Prostate gland (tissue), 2 donors: ENCODE results near the gene ZRANB3. TPM values are rescaled to one million over a fixed set of nuclear protein-coding genes. Genes with fewer than 3 reads are reported as not detected.
"Not testable (repeated sequence)": the region's sequence is repeated elsewhere in the genome, so short reads cannot be mapped to it uniquely, and the experiment has no call there.

Experiments used
- DNase-seq: peaks from one replicate; pipeline ENCODE4 v3.0.0-alpha.2; 2019; ENCODE audit warnings: low spot score
- H3K27ac ChIP-seq, 2 donors: fragments of 200-600 bp; sonication (generic); 2 replicates each; pipeline ENCODE4 v1.5.1; 2017 to 2019
- H3K27me3 ChIP-seq: fragments of 200-600 bp; sonication (generic); replicated peaks from 2 replicates; pipeline ENCODE4 v1.5.1; 2019; ENCODE audit not compliant: insufficient read depth
- H3K36me3 ChIP-seq, 2 donors: fragments of 200-600 bp; sonication (generic); 1 replicate in 1 of 2; 2 replicates in 1 of 2; pipeline versions ENCODE4 v1.5.1 to v1.8.1; 2017 to 2019
- H3K4me1 ChIP-seq: fragments of 200-600 bp; sonication (generic); replicated peaks from 2 replicates; pipeline ENCODE4 v1.5.1; 2019
- H3K4me3 ChIP-seq, 2 donors: fragments of 200-600 bp; sonication (generic); 2 replicates each; pipeline ENCODE4 v1.5.1; 2017 to 2019
- H3K9me3 ChIP-seq: fragments of 200-600 bp; sonication (generic); 2 replicates; pipeline ENCODE4 v1.5.1; 2017
- CTCF ChIP-seq, 4 experiments: fragments of 200-600 bp in 2 of 4; fragments of 450-650 bp in 2 of 4; sonication (generic) in 2 of 4; IDR thresholded peaks; 1 replicate in 3 of 4; 2 replicates in 1 of 4; pipeline ENCODE4 v1.5.1; 2016 to 2019; ENCODE audit warnings: antibody characterized with exemption in 4 of 4, mild to moderate bottlenecking in 2 of 4, moderate library complexity in 2 of 4
- POLR2A ChIP-seq: fragments of 450-650 bp; IDR thresholded peaks from one replicate; pipeline ENCODE4 v1.6.1; 2016; ENCODE audit warnings: antibody characterized with exemption, mild to moderate bottlenecking
- POLR2AphosphoS5 ChIP-seq: sonication (generic); formaldehyde crosslinking; IDR thresholded peaks from one replicate; pipeline ENCODE4 v1.6.1; 2017; ENCODE audit warnings: antibody characterized with exemption
- WGBS: methylation state at CpG from one replicate; pipeline ENCODE4 v1.1.5; 2018; 5-methylcytosine and 5-hydroxymethylcytosine counted together
- intact Hi-C: fragments of 100-400 bp; cut with DNase I; formaldehyde crosslinking; loops from one replicate; pipeline ENCODE4 v1.14.2; 2022
- total RNA-seq, 2 donors: library from RNA; depleted of rRNA; stranded (reverse); fragments of >200 nt; gene quantifications; one replicate each; pipeline ENCODE4 v1.1.0, GENCODE V29; 2016

The ZRANB3 gene
- total RNA-seq, 2 donors from 2014 or later: 5.1 to 11.1 TPM

- WGBS: 98% methylated on average over 1 of the region's 1 CpG
- DNase-seq: no peak
- TF ChIP-seq CTCF (IDR thresholded peaks at IDR 0.05) (no peak), POLR2A (no peak), POLR2AphosphoS5 (no peak)
- Histone ChIP-seq H3K4me1 (no peaks in the 10 kb centered on the region), H3K9me3 (no peaks in the 10 kb centered on the region), H3K27me3 (no peaks in the 10 kb centered on the region), H3K27ac (no peak overlapping the region), H3K36me3 (no peaks in the 10 kb centered on the region), H3K4me3 (no peak overlapping the region)
- intact Hi-C loops: no loop called here
Observed at GRCh38 chr2:135454608-135455007, 76.4 kb downstream of the ZRANB3 start.

GRCh38 chr2:135453027-135453426, 78.0 kb downstream of the ZRANB3 start:
- H3K36me3 ChIP-seq, intact Hi-C loops, H3K27me3 ChIP-seq, H3K4me3 ChIP-seq, H3K9me3 ChIP-seq, H3K27ac ChIP-seq, H3K4me1 ChIP-seq, DNase-seq: not testable (repeated sequence)
- WGBS: 100% methylated on average over 1 of the region's 1 CpG

- intact Hi-C loops: no loop called here
- Histone ChIP-seq H3K27ac (no peak overlapping the region), H3K4me3 (no peak overlapping the region), H3K9me3 (no peaks in the 10 kb centered on the region), H3K36me3 (no peaks in the 10 kb centered on the region), H3K27me3 (no peaks in the 10 kb centered on the region), H3K4me1 (no peaks in the 10 kb centered on the region)
- DNase-seq: no peak
- TF ChIP-seq POLR2A (no peak), POLR2AphosphoS5 (no peak), CTCF (IDR thresholded peaks at IDR 0.05) (no peak)
- WGBS: 94% methylated on average over 1 of the region's 1 CpG
Observed at GRCh38 chr2:135451966-135452365, 79.1 kb downstream of the ZRANB3 start.

GRCh38 chr2:135443013-135443412, 88.0 kb downstream of the ZRANB3 start:
- not testable (repeated sequence) for H3K4me3 ChIP-seq
- WGBS: 97% methylated on average over 5 of the region's 5 CpGs

GRCh38 chr2:135435155-135435554, 95.9 kb downstream of the ZRANB3 start:
- H3K27ac ChIP-seq, H3K9me3 ChIP-seq, H3K4me1 ChIP-seq, H3K36me3 ChIP-seq, H3K4me3 ChIP-seq, DNase-seq, H3K27me3 ChIP-seq, intact Hi-C loops: not testable (repeated sequence)
- 97% methylated on average over 6 of the region's 6 CpGs for WGBS

More at GRCh38 chr2:135443013-135443412, 88.0 kb downstream of the ZRANB3 start:
- H3K9me3 ChIP-seq, intact Hi-C loops, DNase-seq, H3K27ac ChIP-seq, H3K4me1 ChIP-seq, H3K27me3 ChIP-seq, H3K36me3 ChIP-seq: not testable (repeated sequence)

GRCh38 chr2:135424849-135425248, 106.2 kb downstream of the ZRANB3 start:
- intact Hi-C loops: no loop called here
- 58% methylated on average over 1 of the region's 1 CpG for WGBS
- no peaks in the 10 kb centered on the region for H3K27me3 ChIP-seq
- H3K4me3 ChIP-seq: no peak overlapping the region
- no peak overlapping the region for H3K27ac ChIP-seq
- no peaks in the 10 kb centered on the region for H3K9me3 ChIP-seq
- no peak for TF ChIP-seq CTCF (IDR thresholded peaks at IDR 0.05)
- TF ChIP-seq POLR2AphosphoS5: no peak
- no peak for TF ChIP-seq POLR2A
- no peaks in the 10 kb centered on the region for H3K4me1 ChIP-seq
- H3K36me3 ChIP-seq: no peaks in the 10 kb centered on the region
- DNase-seq: no peak
